Endodermal cell (in vitro differentiated cells): ENCODE data around the gene UTP11. TPM values are rescaled to one million over a fixed set of nuclear protein-coding genes. Genes with fewer than 3 reads are reported as not detected.

ENCODE experiments used
- DNase-seq: peaks from one replicate; pipeline ENCODE4 v3.0.0-alpha.2; 2017
- H3K27ac ChIP-seq: 2 replicates; pipeline ENCODE4 v1.5.1; 2013; ENCODE audit warnings: mild to moderate bottlenecking, low read depth, low read length, moderate library complexity
- H3K27me3 ChIP-seq: 2 replicates; pipeline ENCODE4 v1.6.1; 2013; ENCODE audit warnings: mild to moderate bottlenecking, low read length, moderate library complexity; ENCODE audit not compliant: insufficient read depth, control insufficient read depth, poor library complexity, severe bottlenecking
- H3K36me3 ChIP-seq: 2 replicates; pipeline ENCODE4 v1.7.0; 2013; ENCODE audit warnings: mild to moderate bottlenecking, low read length, moderate library complexity; ENCODE audit not compliant: control insufficient read depth, insufficient read depth
- H3K4me1 ChIP-seq: one replicate; pipeline ENCODE4 v1.7.0; 2013; ENCODE audit warnings: low read length; ENCODE audit not compliant: control insufficient read depth, insufficient read depth
- H3K4me3 ChIP-seq: 2 replicates; pipeline ENCODE4 v1.5.1; 2013; ENCODE audit warnings: mild to moderate bottlenecking, low read length, moderate library complexity
- H3K9ac ChIP-seq: 2 replicates; pipeline ENCODE4 v1.6.1; 2013; ENCODE audit warnings: mild to moderate bottlenecking, low read length, moderate library complexity; ENCODE audit not compliant: poor library complexity, severe bottlenecking; ENCODE audit errors: extremely low read depth
- H3K9me3 ChIP-seq: 2 replicates; pipeline ENCODE4 v1.6.1; 2013; ENCODE audit warnings: mild to moderate bottlenecking, low read length, moderate library complexity; ENCODE audit not compliant: control insufficient read depth
- H3K27ac Mint-ChIP-seq: 2 replicates; pipeline ENCODE4 v1.8.0; 2020; ENCODE audit warnings: mixed read lengths
- H3K27me3 Mint-ChIP-seq: 2 replicates; pipeline ENCODE4 v1.8.0; 2021; ENCODE audit warnings: mild to moderate bottlenecking, mixed read lengths; ENCODE audit not compliant: insufficient read depth
- H3K36me3 Mint-ChIP-seq: 2 replicates; pipeline ENCODE4 v1.8.0; 2020; ENCODE audit warnings: low read depth, mixed read lengths
- H3K4me1 Mint-ChIP-seq: 2 replicates; pipeline ENCODE4 v1.8.0; 2020; ENCODE audit warnings: mixed read lengths
- H3K4me3 Mint-ChIP-seq: 2 replicates; pipeline ENCODE4 v1.8.0; 2020; ENCODE audit warnings: mild to moderate bottlenecking, moderate library complexity, mixed read lengths
- H3K9me3 Mint-ChIP-seq: 2 replicates; pipeline ENCODE4 v1.8.0; 2020; ENCODE audit warnings: mild to moderate bottlenecking, mixed read lengths
- CTCF ChIP-seq: fragments of 200-600 bp; sonication (generic); conservative IDR thresholded peaks from 2 replicates; pipeline ENCODE4 v1.5.0; 2021; ENCODE audit warnings: antibody characterized with exemption, mild to moderate bottlenecking
- WGBS, 2 experiments: methylation state at CpG; one replicate each; pipeline versions ENCODE4 v1.1.5 to v1.1.7; 2013; ENCODE audit warnings: missing lambda C conversion rate in 2 of 2, mixed read lengths in 1 of 2; ENCODE audit not compliant: insufficient coverage in 1 of 2, insufficient read length in 1 of 2; 5-methylcytosine and 5-hydroxymethylcytosine counted together
- total RNA-seq, 2 donors: library from RNA; stranded (reverse); fragmentation: NEBNext Ultra II Directional in 1 of 2; extraction: Animal tissue kit (Norgen Biotek cat#: 25700) in 1 of 2; gene quantifications; 2 replicates in 1 of 2; 3 replicates in 1 of 2; pipeline ENCODE4 v1.2.1, GENCODE V29; 2021

Gene UTP11
- total RNA-seq, 2 donors from 2014 or later = 40.9 to 46.3 TPM

GRCh38 chr1:38060498-38060897, 48.0 kb downstream of the UTP11 start:
- H3K9me3 ChIP-seq = no peaks in the 10 kb centered on the region
- Mint-ChIP-seq H3K27ac (no peak overlapping the region), H3K9me3 (no peaks in the 10 kb centered on the region), H3K36me3 (no peaks in the 10 kb centered on the region), H3K4me3 (no peak overlapping the region), H3K27me3 (peaks cover 3% of the 10 kb centered on the region), H3K4me1 (peaks cover 6% of the 10 kb centered on the region)
- H3K9ac ChIP-seq = no peak overlapping the region
- no peak for TF ChIP-seq CTCF
- no peaks in the 10 kb centered on the region for H3K4me1 ChIP-seq
- no peak overlapping the region for H3K27ac ChIP-seq
- no peaks in the 10 kb centered on the region for H3K36me3 ChIP-seq
- peaks cover 9% of the 10 kb centered on the region for H3K27me3 ChIP-seq
- 94% methylated on average over 2 of the region's 2 CpGs; no CpG with 5 or more reads in 1 of the 2 experiments for WGBS, 2 experiments
- H3K4me3 ChIP-seq = no peak overlapping the region
- no peak for DNase-seq

GRCh38 chr1:38061290-38061689, 48.8 kb downstream of the UTP11 start:
- H3K27ac Mint-ChIP-seq = no peak overlapping the region

GRCh38 chr1:38061883-38062328, 49.4 kb downstream of the UTP11 start:
- WGBS, 2 experiments = 84 to 94% methylated on average over 7 of the region's 7 CpGs
- DNase-seq = no peak
- Histone ChIP-seq H3K4me3 (no peak overlapping the region), H3K9me3 (no peaks in the 10 kb centered on the region), H3K27me3 (no peaks in the 10 kb centered on the region), H3K36me3 (no peaks in the 10 kb centered on the region), H3K9ac (no peak overlapping the region), H3K4me1 (no peaks in the 10 kb centered on the region), H3K27ac (no peak overlapping the region)
- H3K36me3 Mint-ChIP-seq = no peaks in the 10 kb centered on the region
- TF ChIP-seq CTCF = no peak
- no peak overlapping the region for H3K4me3 Mint-ChIP-seq
- H3K27ac Mint-ChIP-seq = no peak overlapping the region
- no peaks in the 10 kb centered on the region for H3K9me3 Mint-ChIP-seq
- H3K27me3 Mint-ChIP-seq = peaks cover 4% of the 10 kb centered on the region
- H3K4me1 Mint-ChIP-seq = peaks cover 6% of the 10 kb centered on the region

More at GRCh38 chr1:38061290-38061689, 48.8 kb downstream of the UTP11 start:
- H3K4me3 Mint-ChIP-seq = no peak overlapping the region
- no peaks in the 10 kb centered on the region for H3K36me3 ChIP-seq
- H3K27me3 Mint-ChIP-seq = peaks cover 4% of the 10 kb centered on the region
- H3K27ac ChIP-seq = no peak overlapping the region
- H3K9ac ChIP-seq = no peak overlapping the region
- H3K36me3 Mint-ChIP-seq = no peaks in the 10 kb centered on the region
- H3K9me3 ChIP-seq = no peaks in the 10 kb centered on the region
- H3K4me1 ChIP-seq = no peaks in the 10 kb centered on the region
- H3K9me3 Mint-ChIP-seq = no peaks in the 10 kb centered on the region
- H3K4me3 ChIP-seq = no peak overlapping the region
- DNase-seq = no peak
- peaks cover 6% of the 10 kb centered on the region for H3K4me1 Mint-ChIP-seq
- WGBS, 2 experiments = 100% methylated on average over 1 of the region's 1 CpG
- TF ChIP-seq CTCF = no peak
- peaks cover 2% of the 10 kb centered on the region for H3K27me3 ChIP-seq
